DOHH2 (cell line): ENCODE measurements around the gene NEU3.

ENCODE experiments used
- H3F3A ChIP-seq: fragments of 200-600 bp; sonication (generic), shearing (Covaris generic); 2 replicates; pipeline ENCODE4 v1.6.0; 2016; ENCODE audit warnings: antibody characterized with exemption, mild to moderate bottlenecking; ENCODE audit not compliant: control insufficient read depth, insufficient read depth
- H3K27ac ChIP-seq: fragments of 200-600 bp; sonication (generic); 2 replicates; pipeline ENCODE4 v1.5.1; 2014; ENCODE audit warnings: low read depth, mild to moderate bottlenecking, low read length, moderate library complexity
- H3K27me3 ChIP-seq: fragments of 200-600 bp; sonication (generic); 2 replicates; pipeline ENCODE4 v1.6.1; 2014; ENCODE audit warnings: mild to moderate bottlenecking, low read length, mixed read lengths; ENCODE audit not compliant: control insufficient read depth
- H3K36me3 ChIP-seq: fragments of 200-600 bp; sonication (generic); 2 replicates; pipeline ENCODE4 v1.6.1; 2014; ENCODE audit warnings: mild to moderate bottlenecking, low read length, moderate library complexity, mixed read lengths; ENCODE audit not compliant: control insufficient read depth
- H3K4me1 ChIP-seq: fragments of 200-600 bp; sonication (generic); 2 replicates; pipeline ENCODE4 v1.6.1; 2014; ENCODE audit warnings: mild to moderate bottlenecking, low read length, mixed read lengths; ENCODE audit not compliant: control insufficient read depth
- H3K4me2 ChIP-seq: fragments of 200-600 bp; sonication (generic); 2 replicates; pipeline ENCODE4 v1.6.0; 2014; ENCODE audit warnings: mild to moderate bottlenecking, low read length, moderate library complexity
- H3K4me3 ChIP-seq: fragments of 200-600 bp; sonication (generic); 2 replicates; pipeline ENCODE4 v1.5.1; 2014; ENCODE audit warnings: mild to moderate bottlenecking, low read length, mixed read lengths
- H3K79me2 ChIP-seq: fragments of 200-600 bp; sonication (generic); 2 replicates; pipeline ENCODE4 v1.6.1; 2014; ENCODE audit warnings: mild to moderate bottlenecking, low read length, mixed read lengths; ENCODE audit not compliant: control insufficient read depth
- H3K9me2 ChIP-seq: fragments of 200-600 bp; sonication (generic); replicated peaks from 2 replicates; pipeline ENCODE4 v1.6.1; 2014; ENCODE audit warnings: mild to moderate bottlenecking, low read length, mixed read lengths; ENCODE audit not compliant: control insufficient read depth
- H3K9me3 ChIP-seq: fragments of 200-600 bp; sonication (generic); 2 replicates; pipeline ENCODE4 v1.6.1; 2014; ENCODE audit warnings: antibody characterized with exemption, low read length, mixed read lengths; ENCODE audit not compliant: control insufficient read depth, insufficient read depth
- H4K20me1 ChIP-seq: fragments of 200-600 bp; sonication (generic); 2 replicates; pipeline ENCODE4 v1.6.0; 2014; ENCODE audit warnings: low read depth, mild to moderate bottlenecking, antibody characterized with exemption, low read length, moderate library complexity; ENCODE audit not compliant: control insufficient read depth, insufficient read depth
- EZH2phosphoT487 ChIP-seq: fragments of 200-600 bp; sonication (generic); IDR thresholded peaks from 2 replicates; pipeline ENCODE4 v1.6.1; 2017; ENCODE audit warnings: borderline replicate concordance, mild to moderate bottlenecking, antibody characterized with exemption, low read length, moderate library complexity, mixed read lengths
- TF ChIP-seq, protein P1 (sequence below): fragments of 200-600 bp; sonication (generic); IDR thresholded peaks from one replicate; pipeline ENCODE4 v1.5.1; 2014; ENCODE audit warnings: antibody characterized with exemption, mild to moderate bottlenecking, low read depth, low read length; ENCODE audit not compliant: poor library complexity, severe bottlenecking

The NEU3 gene

DNA sequence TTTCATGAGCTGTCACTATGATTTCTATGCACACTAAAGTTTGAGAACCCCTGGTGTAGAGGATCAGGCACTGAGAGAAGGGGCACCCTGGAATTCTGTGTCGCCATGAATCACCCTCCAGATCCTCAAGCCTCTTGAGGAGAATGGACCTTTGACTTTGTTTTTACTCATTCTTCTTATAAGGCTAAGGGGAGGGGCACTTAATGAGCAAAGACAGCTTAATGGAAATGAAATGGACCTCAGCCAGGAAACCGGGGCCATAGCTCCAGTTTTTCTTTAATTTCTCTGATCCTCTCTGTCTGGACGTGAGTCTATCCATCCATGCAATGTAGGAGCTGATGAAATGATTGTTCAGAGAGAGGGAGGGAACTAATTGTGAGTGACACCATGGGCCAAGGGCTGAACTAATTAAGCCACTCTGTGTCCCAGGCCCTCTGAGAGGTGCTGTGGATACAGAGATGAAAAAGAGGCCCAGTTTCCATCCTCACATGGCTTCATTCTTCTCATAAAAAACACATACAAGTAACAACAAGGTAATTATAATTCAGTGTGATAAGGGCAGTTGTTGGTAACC is 75.1 kb downstream of the NEU3 start:
- no peaks in the 10 kb centered on the region for H3F3A ChIP-seq
- no peaks in the 10 kb centered on the region for H4K20me1 ChIP-seq
- no peaks in the 10 kb centered on the region for H3K9me2 ChIP-seq
- H3K27ac ChIP-seq: no peak overlapping the region
- H3K79me2 ChIP-seq: no peaks in the 10 kb centered on the region
- peaks cover 12% of the 10 kb centered on the region; the same call in 1 of the 2 replicates for H3K27me3 ChIP-seq
- TF ChIP-seq EZH2phosphoT487: no peak
- TF ChIP-seq, protein P1, sequence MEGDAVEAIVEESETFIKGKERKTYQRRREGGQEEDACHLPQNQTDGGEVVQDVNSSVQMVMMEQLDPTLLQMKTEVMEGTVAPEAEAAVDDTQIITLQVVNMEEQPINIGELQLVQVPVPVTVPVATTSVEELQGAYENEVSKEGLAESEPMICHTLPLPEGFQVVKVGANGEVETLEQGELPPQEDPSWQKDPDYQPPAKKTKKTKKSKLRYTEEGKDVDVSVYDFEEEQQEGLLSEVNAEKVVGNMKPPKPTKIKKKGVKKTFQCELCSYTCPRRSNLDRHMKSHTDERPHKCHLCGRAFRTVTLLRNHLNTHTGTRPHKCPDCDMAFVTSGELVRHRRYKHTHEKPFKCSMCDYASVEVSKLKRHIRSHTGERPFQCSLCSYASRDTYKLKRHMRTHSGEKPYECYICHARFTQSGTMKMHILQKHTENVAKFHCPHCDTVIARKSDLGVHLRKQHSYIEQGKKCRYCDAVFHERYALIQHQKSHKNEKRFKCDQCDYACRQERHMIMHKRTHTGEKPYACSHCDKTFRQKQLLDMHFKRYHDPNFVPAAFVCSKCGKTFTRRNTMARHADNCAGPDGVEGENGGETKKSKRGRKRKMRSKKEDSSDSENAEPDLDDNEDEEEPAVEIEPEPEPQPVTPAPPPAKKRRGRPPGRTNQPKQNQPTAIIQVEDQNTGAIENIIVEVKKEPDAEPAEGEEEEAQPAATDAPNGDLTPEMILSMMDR: no peak
- no peaks in the 10 kb centered on the region; the same call in 1 of the 2 replicates for H3K4me1 ChIP-seq
- H3K4me2 ChIP-seq: no peak overlapping the region
- H3K9me3 ChIP-seq: no peaks in the 10 kb centered on the region; the same call in 1 of the 2 replicates
- no peaks in the 10 kb centered on the region for H3K36me3 ChIP-seq
- no peak overlapping the region for H3K4me3 ChIP-seq

DNA sequence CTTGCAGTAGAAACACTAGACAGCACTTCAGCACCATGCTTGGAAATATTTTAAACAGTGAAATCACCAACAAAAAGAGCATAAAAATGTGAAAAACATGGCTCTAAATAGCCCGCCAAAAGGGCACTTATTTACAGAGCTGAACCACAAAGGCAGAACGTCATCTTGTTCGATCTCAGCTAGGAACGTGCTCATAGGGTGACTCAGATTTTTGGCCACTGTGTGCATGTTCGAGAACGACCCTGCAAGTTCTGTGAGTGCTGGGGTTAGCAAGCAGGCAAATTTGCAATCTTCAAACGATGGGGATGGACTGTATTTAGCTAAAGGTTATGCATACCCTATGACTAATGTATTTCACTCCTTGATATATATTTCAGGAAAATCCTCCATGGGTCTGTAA is 77.3 kb downstream of the NEU3 start:
- Histone ChIP-seq H3K27me3 (peaks cover 18% of the 10 kb centered on the region), H3F3A (no peaks in the 10 kb centered on the region), H3K4me2 (no peak overlapping the region), H3K27ac (no peak overlapping the region), H3K79me2 (no peaks in the 10 kb centered on the region), H3K4me3 (no peak overlapping the region), H3K9me2 (no peaks in the 10 kb centered on the region), H4K20me1 (no peaks in the 10 kb centered on the region), H3K4me1 (no peaks in the 10 kb centered on the region; the same call in 1 of the 2 replicates), H3K9me3 (no peaks in the 10 kb centered on the region), H3K36me3 (no peaks in the 10 kb centered on the region)
- TF ChIP-seq EZH2phosphoT487: no peak
- TF ChIP-seq, protein P1: no peak
